Fibroblast of pulmonary artery (primary cell): Measurements from ENCODE around the gene TANGO2.

Source experiments
- DNase-seq: peaks from one replicate; pipeline ENCODE4 v3.0.0-alpha.2; 2010; ENCODE audit warnings: low read depth
- H3K4me3 ChIP-seq: replicated peaks from 2 replicates; pipeline ENCODE4 v1.5.1; 2011; ENCODE audit warnings: low read depth, mild to moderate bottlenecking, control low read depth, low read length, moderate library complexity
- TF ChIP-seq, protein P1 (sequence below): IDR thresholded peaks from 2 replicates; pipeline ENCODE4 v1.5.1; 2011; ENCODE audit warnings: mild to moderate bottlenecking, control low read depth, low read length, inconsistent platforms; ENCODE audit errors: missing control alignments

The TANGO2 gene

DNA sequence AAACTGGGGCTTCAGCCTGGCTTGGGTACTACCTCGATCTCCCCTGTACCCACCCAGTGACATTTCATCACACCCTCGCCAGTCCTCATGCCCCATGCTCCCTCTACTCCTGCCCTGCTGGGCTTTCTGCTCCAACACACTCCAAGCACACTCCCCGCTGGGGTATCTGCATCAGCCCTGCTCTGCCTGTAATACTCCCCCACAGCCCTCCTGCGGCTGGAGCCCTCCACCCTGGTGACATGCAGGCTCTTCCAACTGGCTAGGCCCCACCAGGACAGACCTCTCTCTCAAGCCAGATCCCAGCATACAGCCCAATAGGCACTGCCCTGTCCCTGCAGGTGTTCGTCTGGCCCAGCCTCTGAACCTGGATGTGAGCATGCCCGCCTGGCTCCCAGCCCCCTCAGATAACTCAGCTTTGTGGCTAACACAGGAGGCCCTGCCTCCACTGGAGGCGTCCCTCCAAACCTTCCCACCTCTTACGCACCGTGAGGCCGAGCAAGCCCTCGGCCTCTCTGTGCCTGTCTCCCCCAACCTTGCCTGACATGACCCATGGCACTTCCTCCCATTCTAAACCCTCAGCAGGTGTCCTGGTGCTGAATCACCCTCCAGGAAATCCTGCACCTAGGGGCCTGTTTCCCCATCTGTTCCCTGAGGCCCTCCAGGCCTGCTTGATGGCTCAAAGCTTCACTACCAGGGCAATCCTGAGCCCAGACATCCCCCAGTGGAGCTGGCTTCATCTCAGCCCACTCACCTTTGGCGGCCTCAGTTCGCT is 45.8 kb upstream of the TANGO2 start:
- TF ChIP-seq, protein P1, sequence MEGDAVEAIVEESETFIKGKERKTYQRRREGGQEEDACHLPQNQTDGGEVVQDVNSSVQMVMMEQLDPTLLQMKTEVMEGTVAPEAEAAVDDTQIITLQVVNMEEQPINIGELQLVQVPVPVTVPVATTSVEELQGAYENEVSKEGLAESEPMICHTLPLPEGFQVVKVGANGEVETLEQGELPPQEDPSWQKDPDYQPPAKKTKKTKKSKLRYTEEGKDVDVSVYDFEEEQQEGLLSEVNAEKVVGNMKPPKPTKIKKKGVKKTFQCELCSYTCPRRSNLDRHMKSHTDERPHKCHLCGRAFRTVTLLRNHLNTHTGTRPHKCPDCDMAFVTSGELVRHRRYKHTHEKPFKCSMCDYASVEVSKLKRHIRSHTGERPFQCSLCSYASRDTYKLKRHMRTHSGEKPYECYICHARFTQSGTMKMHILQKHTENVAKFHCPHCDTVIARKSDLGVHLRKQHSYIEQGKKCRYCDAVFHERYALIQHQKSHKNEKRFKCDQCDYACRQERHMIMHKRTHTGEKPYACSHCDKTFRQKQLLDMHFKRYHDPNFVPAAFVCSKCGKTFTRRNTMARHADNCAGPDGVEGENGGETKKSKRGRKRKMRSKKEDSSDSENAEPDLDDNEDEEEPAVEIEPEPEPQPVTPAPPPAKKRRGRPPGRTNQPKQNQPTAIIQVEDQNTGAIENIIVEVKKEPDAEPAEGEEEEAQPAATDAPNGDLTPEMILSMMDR: no peak
- no peak for DNase-seq
- H3K4me3 ChIP-seq: no peak overlapping the region

DNA sequence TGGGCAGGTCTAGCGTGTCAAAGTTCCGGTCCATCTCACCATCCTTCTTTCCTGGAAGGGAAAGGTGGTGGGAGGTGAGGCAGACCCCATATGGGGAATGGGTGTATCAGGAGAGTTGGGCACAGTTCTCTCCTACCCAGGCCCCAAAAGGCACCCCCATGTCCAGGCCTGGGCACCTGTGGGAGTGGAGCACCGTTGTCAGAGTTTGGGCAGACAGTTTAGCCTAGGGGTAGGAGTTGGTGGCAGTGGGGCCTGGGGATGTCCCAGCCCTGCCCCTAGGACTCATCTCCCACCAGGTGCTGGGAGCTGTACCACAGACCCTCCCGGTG is 45.2 kb upstream of the TANGO2 start:
- DNase-seq: no peak
- TF ChIP-seq, protein P1: no peak
- no peak overlapping the region for H3K4me3 ChIP-seq

DNA sequence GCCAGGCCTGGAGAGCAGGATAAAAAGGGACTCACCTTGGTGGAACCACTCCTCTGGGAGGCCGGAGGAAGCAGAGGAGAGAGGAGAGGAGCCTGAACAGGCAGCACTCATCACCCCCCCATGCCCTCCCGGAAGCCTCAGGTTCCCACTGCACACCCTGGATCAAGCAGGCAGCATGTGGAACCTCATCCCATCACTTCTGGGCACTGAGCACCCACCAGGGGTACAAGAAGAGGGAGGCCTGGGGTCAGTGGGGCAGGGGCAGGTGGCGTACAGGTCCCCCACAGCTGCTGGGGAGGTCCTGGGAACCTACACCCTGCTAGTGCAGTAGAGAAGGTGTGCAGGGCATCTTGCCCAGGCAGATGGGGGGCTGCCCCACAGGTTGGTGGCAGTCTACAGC is 44.2 kb upstream of the TANGO2 start:
- H3K4me3 ChIP-seq: no peak overlapping the region
- DNase-seq: no peak
- TF ChIP-seq, protein P1: no peak

DNA sequence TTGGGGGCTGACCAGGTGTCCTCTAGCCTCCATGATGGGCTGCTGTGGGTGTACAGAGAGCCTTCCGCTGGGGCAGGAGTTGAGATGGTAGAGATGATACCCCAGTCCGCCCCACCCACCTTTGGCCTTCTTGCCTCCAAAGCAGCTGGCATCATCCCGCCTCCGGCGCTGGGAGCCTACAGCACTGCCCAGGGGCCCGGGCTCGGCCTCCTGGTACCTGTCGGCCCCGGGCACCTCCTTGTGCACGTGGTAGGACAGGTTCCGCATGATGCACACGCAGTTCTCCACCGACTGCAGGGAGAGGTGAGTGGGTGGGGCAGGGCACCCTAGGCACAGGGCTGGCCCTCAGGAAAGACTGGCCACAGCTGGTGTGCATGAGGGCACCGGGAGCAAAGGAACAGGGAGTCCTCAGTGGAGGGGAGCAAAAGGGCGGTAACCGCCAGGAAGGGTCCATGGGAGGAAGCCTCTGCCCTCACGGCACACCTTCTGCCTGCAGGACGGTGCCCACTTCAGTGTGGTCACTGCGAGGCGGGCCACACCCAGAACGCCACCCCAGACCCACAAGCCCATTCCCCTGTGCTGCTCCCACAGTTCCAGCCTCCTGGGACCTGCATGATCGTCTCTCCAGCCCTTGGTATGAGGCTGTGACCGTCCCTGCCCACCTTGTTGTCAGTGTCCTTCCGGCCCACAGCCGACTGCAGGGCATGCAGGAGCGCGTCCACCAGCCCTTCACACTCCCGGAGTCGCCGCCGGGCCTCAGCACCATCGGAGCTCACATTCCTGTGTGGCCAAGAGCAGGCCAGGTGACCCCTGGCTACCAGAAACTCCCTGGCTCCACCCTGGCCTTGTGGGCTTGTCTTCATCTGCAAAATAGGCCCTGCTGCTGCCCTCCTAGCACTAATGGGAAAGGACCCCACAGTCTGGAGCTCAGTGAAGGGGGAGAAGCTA is 43.3 kb upstream of the TANGO2 start:
- TF ChIP-seq, protein P1: no peak
- H3K4me3 ChIP-seq: no peak overlapping the region
- DNase-seq: no peak

DNA sequence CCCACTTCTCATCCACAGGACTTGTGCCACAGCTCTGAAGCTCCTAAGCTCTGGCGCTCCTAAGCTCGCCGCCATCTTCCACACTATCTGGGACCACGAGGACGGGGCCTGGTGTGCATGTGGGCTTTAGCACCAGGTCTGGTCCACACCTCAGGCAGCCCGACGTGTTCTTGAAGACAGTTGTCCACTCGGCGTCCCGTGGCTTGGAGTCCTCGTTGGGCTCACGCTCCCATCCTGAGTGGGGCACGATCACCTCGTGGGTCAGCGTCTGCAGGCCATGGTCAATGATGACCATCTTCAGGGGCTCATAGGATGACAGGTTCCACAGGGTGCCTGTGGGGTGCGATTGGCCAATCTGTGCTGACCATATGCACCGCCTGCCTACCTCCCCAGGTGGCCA is 42.2 kb upstream of the TANGO2 start:
- TF ChIP-seq, protein P1: no peak
- H3K4me3 ChIP-seq: no peak overlapping the region
- DNase-seq: no peak

DNA sequence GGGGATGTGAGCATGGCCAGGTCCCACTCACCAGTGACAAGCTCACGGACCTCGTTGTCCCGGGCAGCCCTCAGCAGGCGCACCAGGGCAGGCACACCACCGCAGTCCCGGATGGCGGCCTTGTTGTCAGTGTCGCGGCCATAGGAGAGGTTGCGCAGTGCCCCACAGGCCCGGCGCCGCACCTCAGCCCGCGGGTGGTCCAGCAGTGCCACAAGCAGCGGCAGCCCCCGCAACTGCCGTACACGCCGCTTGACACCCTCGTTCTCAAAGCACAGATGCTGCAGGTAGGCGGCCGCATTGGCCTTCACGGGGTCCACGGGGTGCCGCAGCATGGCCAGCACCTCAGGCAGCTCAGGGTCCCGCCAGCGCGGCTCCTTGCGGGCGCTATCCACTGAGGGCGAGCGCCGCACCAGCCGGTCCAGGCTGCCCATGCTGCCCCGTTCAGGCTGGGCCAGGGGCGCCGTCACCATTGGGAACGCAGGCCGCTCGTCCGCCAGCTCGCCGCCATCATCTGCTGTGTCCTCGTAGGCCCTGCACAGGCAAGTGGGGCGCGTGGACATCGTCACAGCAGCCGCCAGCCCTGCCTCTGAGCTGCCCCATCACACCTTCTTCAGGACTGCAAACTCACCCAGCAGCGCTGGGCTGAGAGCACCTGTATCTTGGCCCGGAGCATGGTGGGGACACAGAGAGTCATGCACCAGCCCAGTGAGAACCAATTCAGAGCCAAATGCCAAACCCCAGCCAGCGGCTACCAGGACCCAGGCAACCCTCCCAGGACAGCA is 41.0 kb upstream of the TANGO2 start:
- no peak for DNase-seq
- TF ChIP-seq, protein P1: no peak
- H3K4me3 ChIP-seq: no peak overlapping the region
